PC-9 (cell line): ENCODE results near the gene PDE4D. TPM values are rescaled to one million over a fixed set of nuclear protein-coding genes. Genes with fewer than 3 reads are reported as not detected.

Source experiments
- BruUV-seq: library from RNA; stranded (reverse); fragments of 400-500 nt; replicated peaks from 2 replicates; lab custom pipeline; 2021; lab: Mats Ljungman, UMichigan
- CTCF ChIA-PET: fragments of 300-600 bp; sonication (Branson Sonifier 250); formaldehyde crosslinking; loops from one replicate; lab custom pipeline; 2022; ENCODE audit warnings: antibody characterized with exemption; lab: Charles Lee
- POLR2A ChIA-PET: fragments of 300-600 bp; sonication (Branson Sonifier 250); formaldehyde crosslinking; loops from one replicate; lab custom pipeline; 2022; ENCODE audit warnings: antibody characterized with exemption; ENCODE audit not compliant: unreplicated experiment; lab: Charles Lee
- DNase-seq, 2 experiments: peaks; one replicate each; pipeline versions ENCODE4 v3.0.0 to v3.0.0-alpha.2; 2015 to 2022; ENCODE audit warnings: mixed read lengths in 1 of 2
- H2AFZ ChIP-seq: fragments of 200-600 bp; sonication (generic); 2 replicates; pipeline ENCODE4 v1.8.1; 2017; ENCODE audit warnings: antibody characterized with exemption
- H3F3A ChIP-seq: fragments of 200-600 bp; sonication (generic); 2 replicates; pipeline ENCODE4 v1.8.1; 2017; ENCODE audit warnings: antibody characterized with exemption, mild to moderate bottlenecking, low read depth; ENCODE audit not compliant: insufficient read depth
- H3K27ac ChIP-seq: fragments of 200-600 bp; sonication (generic); 2 replicates; pipeline ENCODE4 v1.6.1; 2016; ENCODE audit warnings: mixed run types
- H3K27me3 ChIP-seq: fragments of 200-600 bp; sonication (generic); 2 replicates; pipeline ENCODE4 v1.6.1; 2016; ENCODE audit warnings: low read depth, mixed run types; ENCODE audit not compliant: insufficient read depth
- H3K36me3 ChIP-seq: fragments of 200-600 bp; sonication (generic); 2 replicates; pipeline ENCODE4 v1.6.1; 2016; ENCODE audit warnings: low read depth, mixed run types
- H3K4me1 ChIP-seq: fragments of 200-600 bp; sonication (generic); replicated peaks from 2 replicates; pipeline ENCODE4 v1.6.1; 2016; ENCODE audit warnings: mixed run types; ENCODE audit not compliant: insufficient read depth
- H3K4me2 ChIP-seq: fragments of 200-600 bp; sonication (generic); 2 replicates; pipeline ENCODE4 v1.6.1; 2017; ENCODE audit warnings: mixed run types
- H3K4me3 ChIP-seq: fragments of 200-600 bp; sonication (generic); 2 replicates; pipeline ENCODE4 v1.6.1; 2016; ENCODE audit warnings: mixed run types
- H3K79me2 ChIP-seq: fragments of 200-600 bp; sonication (generic); 2 replicates; pipeline ENCODE4 v1.6.1; 2017; ENCODE audit warnings: low read depth, mixed run types
- H3K9me2 ChIP-seq: fragments of 200-600 bp; sonication (generic); 2 replicates; pipeline ENCODE4 v1.8.1; 2017; ENCODE audit warnings: mild to moderate bottlenecking; ENCODE audit not compliant: insufficient read depth
- H3K9me3 ChIP-seq: fragments of 200-600 bp; sonication (generic); 2 replicates; pipeline ENCODE4 v1.8.1; 2016; ENCODE audit warnings: low read depth; ENCODE audit not compliant: insufficient read depth
- H4K20me1 ChIP-seq: fragments of 200-600 bp; sonication (generic); 2 replicates; pipeline ENCODE4 v1.8.1; 2017; ENCODE audit not compliant: insufficient read depth
- CTCF ChIP-seq: fragments of 200-600 bp; sonication (generic); conservative IDR thresholded peaks from 2 replicates; pipeline ENCODE4 v1.6.1; 2017; ENCODE audit warnings: mixed run types, antibody characterized with exemption, mild to moderate bottlenecking, moderate library complexity
- EZH2 ChIP-seq: fragments of 200-600 bp; sonication (generic); IDR thresholded peaks from 2 replicates; pipeline ENCODE4 v1.8.0; 2017; ENCODE audit warnings: antibody characterized with exemption, low read depth
- intact Hi-C: fragments of 100-400 bp; cut with micrococcal nuclease; formaldehyde crosslinking; loops from one replicate; pipeline ENCODE4 v1.10.0; 2022; ENCODE audit not compliant: unreplicated experiment
- total RNA-seq: library from RNA; stranded (reverse); gene quantifications from 2 replicates; pipeline ENCODE4 v1.2.3, GENCODE V29; 2021

The PDE4D gene
- total RNA-seq, 1 experiment from 2014 or later = 9.8 TPM

- no peaks in the 10 kb centered on the region for H3K36me3 ChIP-seq
- H4K20me1 ChIP-seq = no peaks in the 10 kb centered on the region
- ChIA-PET CTCF (no interaction called here), POLR2A (no interaction called here)
- no peak for TF ChIP-seq EZH2
- TF ChIP-seq CTCF = no peak
- no peaks in the 10 kb centered on the region for H3K9me2 ChIP-seq
- DNase-seq = no peak
- peaks cover 12% of the 10 kb centered on the region; the same call in 1 of the 2 replicates for H3K27me3 ChIP-seq
- H3K4me1 ChIP-seq = no peaks in the 10 kb centered on the region
- no peaks in the 10 kb centered on the region for H3F3A ChIP-seq
- no peak overlapping the region for H2AFZ ChIP-seq
- H3K79me2 ChIP-seq = no peaks in the 10 kb centered on the region
- H3K4me2 ChIP-seq = no peak overlapping the region
- BruUV-seq = no TSS peak
- H3K27ac ChIP-seq = no peak overlapping the region
- H3K9me3 ChIP-seq = no peaks in the 10 kb centered on the region; the same call in 1 of the 2 replicates
- no peak overlapping the region for H3K4me3 ChIP-seq
- intact Hi-C loops = no loop called here
Observed at GRCh38 chr5:58926541-58926935, 967.0 kb downstream of the PDE4D start.

- no peaks in the 10 kb centered on the region for H3K9me2 ChIP-seq
- no peaks in the 10 kb centered on the region for H3K79me2 ChIP-seq
- H3K4me1 ChIP-seq = no peaks in the 10 kb centered on the region
- no TSS peak for BruUV-seq
- no peaks in the 10 kb centered on the region for H3K36me3 ChIP-seq
- H3K27ac ChIP-seq = no peak overlapping the region
- no peaks in the 10 kb centered on the region for H4K20me1 ChIP-seq
- H3K9me3 ChIP-seq = no peaks in the 10 kb centered on the region; the same call in 1 of the 2 replicates
- ChIA-PET CTCF (no interaction called here), POLR2A (no interaction called here)
- TF ChIP-seq EZH2 = no peak
- no peak for TF ChIP-seq CTCF
- DNase-seq = no peak
- no peak overlapping the region for H3K4me3 ChIP-seq
- no peak overlapping the region for H3K4me2 ChIP-seq
- H3F3A ChIP-seq = no peaks in the 10 kb centered on the region
- intact Hi-C loops = no loop called here
- H2AFZ ChIP-seq = no peak overlapping the region
- peaks cover 12% of the 10 kb centered on the region; the same call in 1 of the 2 replicates for H3K27me3 ChIP-seq
Observed at GRCh38 chr5:58925627-58926540, 967.6 kb downstream of the PDE4D start.

GRCh38 chr5:58924306-58924705 lies 969.2 kb downstream of the PDE4D start:
- POLR2A ChIA-PET = no interaction called here
- Histone ChIP-seq H3K79me2 (no peaks in the 10 kb centered on the region), H3K9me3 (no peaks in the 10 kb centered on the region; the same call in 1 of the 2 replicates), H3K9me2 (no peaks in the 10 kb centered on the region), H3K4me1 (no peaks in the 10 kb centered on the region), H3K27me3 (peaks cover 8% of the 10 kb centered on the region; the same call in 1 of the 2 replicates), H3K36me3 (no peaks in the 10 kb centered on the region), H3K4me2 (no peak overlapping the region), H3F3A (no peaks in the 10 kb centered on the region), H2AFZ (no peak overlapping the region), H4K20me1 (no peaks in the 10 kb centered on the region), H3K4me3 (no peak overlapping the region), H3K27ac (no peak overlapping the region)
- CTCF ChIA-PET = no interaction called here
- no peak for DNase-seq
- no TSS peak for BruUV-seq
- TF ChIP-seq EZH2 = no peak
- intact Hi-C loops = no loop called here
